GM12864 (cell line): Measurements from ENCODE around the gene HBD.
"Not testable (repeated sequence)": the region's sequence is repeated elsewhere in the genome, so short reads cannot be mapped to it uniquely, and the experiment has no call there.

Experiments
- DNase-seq: peaks from one replicate; pipeline ENCODE4 v3.0.0-alpha.2; 2011; ENCODE audit warnings: low read depth
- H3K4me3 ChIP-seq: 2 replicates; pipeline ENCODE4 v1.5.1; 2011; ENCODE audit warnings: mild to moderate bottlenecking, low read depth, low read length, control low read depth
- TF ChIP-seq, protein P1 (sequence below): IDR thresholded peaks from 2 replicates; pipeline ENCODE4 v1.5.1; 2011; ENCODE audit warnings: low read depth, mild to moderate bottlenecking, moderate library complexity, low read length, control low read depth, inconsistent platforms; ENCODE audit errors: missing control alignments

HBD gene

DNA sequence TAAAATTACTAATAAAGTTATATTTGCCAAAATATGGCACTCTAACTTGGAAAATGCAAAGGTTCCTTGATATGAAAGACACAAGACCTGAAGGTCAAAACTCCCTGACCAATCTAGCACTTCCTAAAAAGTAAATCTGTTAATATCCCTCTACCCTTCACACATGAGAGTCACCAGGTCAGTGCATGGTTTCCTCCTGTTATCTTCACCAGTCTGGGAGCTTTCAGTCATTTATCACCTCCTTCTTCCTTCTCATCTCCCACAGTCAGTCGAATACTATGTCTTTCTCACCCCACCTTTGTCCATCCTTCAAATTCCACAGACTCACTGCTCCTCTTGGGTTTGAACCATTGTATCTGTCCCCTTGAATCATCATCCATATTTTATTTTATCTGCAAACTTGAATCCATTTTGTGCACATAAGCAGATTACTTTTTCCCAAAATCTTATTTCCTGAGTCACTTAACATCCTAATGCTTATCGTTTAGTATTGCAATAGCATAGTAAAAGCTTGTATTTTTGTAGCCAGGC is 32.8 kb upstream of the HBD start:
- TF ChIP-seq, protein P1, sequence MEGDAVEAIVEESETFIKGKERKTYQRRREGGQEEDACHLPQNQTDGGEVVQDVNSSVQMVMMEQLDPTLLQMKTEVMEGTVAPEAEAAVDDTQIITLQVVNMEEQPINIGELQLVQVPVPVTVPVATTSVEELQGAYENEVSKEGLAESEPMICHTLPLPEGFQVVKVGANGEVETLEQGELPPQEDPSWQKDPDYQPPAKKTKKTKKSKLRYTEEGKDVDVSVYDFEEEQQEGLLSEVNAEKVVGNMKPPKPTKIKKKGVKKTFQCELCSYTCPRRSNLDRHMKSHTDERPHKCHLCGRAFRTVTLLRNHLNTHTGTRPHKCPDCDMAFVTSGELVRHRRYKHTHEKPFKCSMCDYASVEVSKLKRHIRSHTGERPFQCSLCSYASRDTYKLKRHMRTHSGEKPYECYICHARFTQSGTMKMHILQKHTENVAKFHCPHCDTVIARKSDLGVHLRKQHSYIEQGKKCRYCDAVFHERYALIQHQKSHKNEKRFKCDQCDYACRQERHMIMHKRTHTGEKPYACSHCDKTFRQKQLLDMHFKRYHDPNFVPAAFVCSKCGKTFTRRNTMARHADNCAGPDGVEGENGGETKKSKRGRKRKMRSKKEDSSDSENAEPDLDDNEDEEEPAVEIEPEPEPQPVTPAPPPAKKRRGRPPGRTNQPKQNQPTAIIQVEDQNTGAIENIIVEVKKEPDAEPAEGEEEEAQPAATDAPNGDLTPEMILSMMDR = no peak
- H3K4me3 ChIP-seq = no peak overlapping the region
- no peak for DNase-seq

DNA sequence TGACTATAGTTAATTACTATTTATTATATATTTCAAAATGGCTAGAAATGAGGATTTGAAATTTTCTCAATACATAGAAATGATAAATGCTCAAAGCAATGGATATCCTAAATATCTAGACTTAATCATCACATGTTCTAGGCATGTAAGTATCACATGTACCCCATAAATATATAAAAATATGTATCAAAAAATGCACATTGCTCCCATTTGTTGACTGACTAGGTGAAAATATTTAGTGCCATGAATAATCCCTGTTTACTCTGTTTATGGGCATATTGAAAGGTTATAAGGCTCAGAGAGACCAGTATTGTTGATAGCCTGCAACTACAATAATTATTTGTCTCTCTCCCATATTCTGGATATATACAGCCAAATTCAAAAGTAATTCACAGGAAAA is 32.3 kb upstream of the HBD start:
- no peak for DNase-seq
- H3K4me3 ChIP-seq = no peak overlapping the region
- TF ChIP-seq, protein P1 = no peak

DNA sequence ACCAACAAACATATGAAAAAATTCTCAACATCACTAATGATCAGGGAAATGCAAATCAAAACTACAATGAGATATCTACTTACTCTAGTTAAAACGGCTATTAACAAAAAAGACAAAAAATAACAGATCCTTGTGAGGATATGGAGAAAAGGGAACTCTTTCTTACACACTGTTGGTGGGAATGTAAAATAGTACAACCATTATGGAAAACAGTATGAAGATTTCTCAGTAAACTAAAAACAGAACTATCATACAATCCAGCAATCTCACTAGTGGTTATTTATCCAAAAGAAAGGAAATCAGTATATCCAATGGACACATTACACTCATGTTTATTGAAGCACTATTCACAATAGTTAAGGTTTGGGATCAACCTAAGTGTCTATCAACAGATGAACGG is 31.5 kb upstream of the HBD start:
- TF ChIP-seq, protein P1 = no peak
- no peak for DNase-seq
- H3K4me3 ChIP-seq = no peak overlapping the region

DNA sequence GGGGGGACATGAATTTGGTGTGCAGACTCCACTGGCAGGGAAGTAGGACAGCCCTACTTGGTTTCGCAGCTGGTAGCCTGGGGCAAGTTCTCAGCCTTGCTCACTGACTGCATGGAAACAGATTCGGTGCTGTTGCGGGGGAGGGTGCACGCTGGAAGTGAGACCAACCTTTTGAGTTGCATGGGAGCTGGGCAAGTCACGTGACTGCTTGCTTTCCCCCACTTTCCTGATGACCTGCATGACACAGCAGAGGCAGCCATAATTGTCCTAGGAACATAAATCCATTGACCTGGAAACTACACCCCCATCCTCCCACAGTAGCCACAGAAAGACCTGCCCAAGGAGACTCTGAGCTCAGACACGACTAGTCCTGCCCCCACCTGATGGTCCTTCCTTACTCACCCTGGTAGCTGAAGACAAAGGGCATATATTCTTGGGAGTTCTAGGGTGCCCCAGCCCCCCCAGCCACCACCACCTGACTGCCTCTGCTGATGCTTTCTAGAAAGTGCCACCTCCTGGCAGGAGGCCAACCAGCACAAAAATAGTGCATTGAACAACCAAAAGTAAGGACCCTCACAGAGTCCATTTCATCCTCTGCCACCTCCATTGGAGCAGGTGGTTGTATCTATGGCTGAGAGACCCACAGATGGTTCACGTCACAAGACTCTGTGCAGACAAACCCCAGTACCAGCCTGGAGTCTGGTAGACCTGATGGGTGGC is 24.4 kb upstream of the HBD start:
- TF ChIP-seq, protein P1 = no peak
- DNase-seq = no peak
- no peak overlapping the region for H3K4me3 ChIP-seq

DNA sequence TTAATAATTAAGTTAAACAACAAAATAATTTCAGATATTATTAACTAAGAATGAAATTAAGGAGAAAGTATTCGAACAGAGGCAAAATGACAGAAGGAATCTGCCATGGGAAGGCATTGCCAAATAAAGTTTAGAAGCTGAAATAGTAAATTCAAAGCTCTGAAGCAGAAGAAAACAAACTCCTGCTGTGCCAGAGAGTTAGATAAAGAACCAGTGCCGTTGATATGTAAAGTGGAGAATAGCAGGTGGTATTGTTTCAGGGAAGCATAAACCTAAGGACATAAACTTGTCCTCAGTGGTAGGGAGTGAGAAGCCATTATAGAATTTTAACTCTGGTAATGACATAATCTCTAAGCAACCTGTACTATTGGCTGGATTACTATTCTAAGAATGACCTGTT is 23.0 kb upstream of the HBD start:
- DNase-seq = no peak
- TF ChIP-seq, protein P1 = no peak

DNA sequence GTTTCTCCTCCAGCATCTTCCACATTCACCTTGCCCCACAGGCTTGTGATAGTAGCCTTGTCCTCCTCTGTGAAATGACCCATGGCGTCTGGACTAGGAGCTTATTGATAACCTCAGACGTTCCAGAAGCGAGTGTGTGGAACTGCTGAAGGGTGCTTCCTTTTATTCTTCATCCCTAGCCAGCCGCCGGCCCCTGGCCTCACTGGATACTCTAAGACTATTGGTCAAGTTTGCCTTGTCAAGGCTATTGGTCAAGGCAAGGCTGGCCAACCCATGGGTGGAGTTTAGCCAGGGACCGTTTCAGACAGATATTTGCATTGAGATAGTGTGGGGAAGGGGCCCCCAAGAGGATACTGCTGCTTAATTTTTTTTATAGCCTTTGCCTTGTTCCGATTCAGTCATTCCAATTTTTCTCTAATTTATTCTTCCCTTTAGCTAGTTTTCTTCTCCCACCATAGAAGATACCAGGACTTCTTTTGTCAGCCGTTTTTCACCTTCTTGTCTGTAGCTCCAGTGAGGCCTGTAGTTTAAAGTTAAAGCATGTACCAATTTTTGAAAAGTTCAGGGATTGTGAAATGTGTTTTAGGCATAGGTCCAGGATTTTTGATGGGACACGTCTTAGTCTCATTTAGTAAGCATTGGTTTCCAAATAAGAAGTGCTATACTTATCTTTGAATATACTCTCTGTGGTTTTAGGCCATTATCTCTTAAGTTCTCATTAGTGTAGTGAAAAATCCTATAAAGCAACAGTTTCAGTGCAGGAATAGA is 20.5 kb upstream of the HBD start, which contains the start of gene HBG2:
TSS of gene HBG2 (minus strand) at position 136 of the 768 bp plus-strand sequence. CDS start at position 83, 53 bp downstream.
- not testable (repeated sequence) for H3K4me3 ChIP-seq, DNase-seq

More for the DNA sequence above, 23.0 kb upstream of the HBD start:
- no peak overlapping the region for H3K4me3 ChIP-seq

DNA sequence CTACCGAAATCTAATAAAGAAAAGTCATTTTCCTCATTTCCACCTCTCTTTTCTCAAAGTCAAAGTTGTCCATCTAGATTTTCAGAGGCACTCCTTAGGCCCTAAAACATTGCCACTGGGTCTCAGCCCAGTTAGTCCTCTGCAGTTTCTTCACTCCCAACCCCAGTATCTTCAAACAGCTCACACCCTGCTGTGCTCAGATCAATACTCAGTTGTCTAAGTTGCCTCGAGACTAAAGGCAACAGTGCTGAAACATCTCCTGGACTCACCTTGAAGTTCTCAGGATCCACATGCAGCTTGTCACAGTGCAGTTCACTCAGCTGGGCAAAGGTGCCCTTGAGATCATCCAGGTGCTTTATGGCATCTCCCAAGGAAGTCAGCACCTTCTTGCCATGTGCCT is 19.7 kb upstream of the HBD start:
- DNase-seq = not testable (repeated sequence)

DNA sequence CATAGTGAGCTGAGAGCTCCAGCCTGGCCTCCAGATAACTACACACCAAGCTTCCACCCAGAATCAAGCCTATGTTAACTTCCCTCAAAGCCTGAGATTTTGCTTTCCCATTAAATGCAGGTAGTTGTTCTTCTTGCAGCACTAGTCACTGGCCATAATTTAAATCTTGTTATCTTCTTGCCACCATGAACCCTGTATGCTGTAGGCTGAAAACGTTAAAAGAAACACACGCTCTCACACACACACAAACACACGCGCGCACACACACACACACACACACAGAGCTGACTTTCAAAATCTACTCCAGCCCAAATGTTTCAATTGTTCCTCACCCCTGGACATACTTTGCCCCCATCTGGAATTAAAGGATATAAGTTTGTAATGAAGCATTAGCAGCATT is 19.2 kb upstream of the HBD start:
- H3K4me3 ChIP-seq, DNase-seq: not testable (repeated sequence)

More for the DNA sequence above, 19.7 kb upstream of the HBD start:
- not testable (repeated sequence) for H3K4me3 ChIP-seq
